HUES6 (cell line): ENCODE data around the gene OSBP2.

Experiments used
- H3K27ac ChIP-seq: 2 replicates; pipeline ENCODE4 v1.7.0; 2013; ENCODE audit warnings: low read depth, mild to moderate bottlenecking, low read length, inconsistent platforms
- H3K27me3 ChIP-seq: 2 replicates; pipeline ENCODE4 v1.6.1; 2013; ENCODE audit warnings: low read length; ENCODE audit not compliant: control insufficient read depth, insufficient read depth
- H3K36me3 ChIP-seq: 2 replicates; pipeline ENCODE4 v1.6.1; 2013; ENCODE audit warnings: low read length; ENCODE audit not compliant: control insufficient read depth, insufficient read depth
- H3K4me1 ChIP-seq: 2 replicates; pipeline ENCODE4 v1.6.1; 2013; ENCODE audit warnings: low read length; ENCODE audit not compliant: control insufficient read depth, insufficient read depth
- H3K4me3 ChIP-seq: 2 replicates; pipeline ENCODE4 v1.5.1; 2013; ENCODE audit warnings: low read depth, low read length
- H3K9ac ChIP-seq: one replicate; pipeline ENCODE4 v1.6.1; 2013; ENCODE audit warnings: mild to moderate bottlenecking, low read length
- H3K9me3 ChIP-seq: 2 replicates; pipeline ENCODE4 v1.6.1; 2013; ENCODE audit warnings: low read depth, low read length; ENCODE audit not compliant: control insufficient read depth, insufficient read depth

The OSBP2 gene

DNA sequence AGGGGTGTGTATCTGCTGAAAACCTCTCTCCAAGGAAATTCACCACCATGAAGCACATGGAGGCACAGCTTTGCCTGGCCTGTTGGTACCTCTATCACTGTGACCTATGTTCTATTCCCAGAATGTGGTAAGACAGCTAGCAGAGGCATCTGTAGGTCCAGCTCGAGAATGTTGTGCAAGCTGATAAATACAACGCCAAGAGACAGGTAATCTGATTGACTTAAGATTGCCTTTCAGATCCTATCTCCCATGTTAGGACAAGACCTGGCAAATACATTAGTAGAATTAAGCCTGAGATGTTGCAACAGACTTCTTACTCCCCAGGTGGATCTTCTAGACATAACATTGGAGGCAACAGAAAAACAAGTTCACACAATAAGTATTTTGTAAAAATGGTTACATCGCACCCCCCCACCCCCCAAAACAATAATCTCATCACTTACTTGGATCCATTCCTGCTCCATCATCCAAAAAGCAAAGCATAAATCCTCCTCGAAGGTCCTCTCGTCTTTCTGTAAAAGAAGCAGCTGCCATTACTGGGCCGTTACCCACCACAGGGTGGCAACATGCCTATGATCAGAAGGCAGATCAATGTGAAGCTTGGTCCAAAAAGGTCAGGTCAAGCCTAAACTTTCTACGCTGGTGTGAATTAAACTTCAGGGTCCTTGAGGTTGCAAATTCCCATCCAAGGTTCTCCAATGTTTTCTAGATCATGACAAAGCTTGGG, 255.4 kb downstream of the OSBP2 start:
- H3K9ac ChIP-seq, result no peak overlapping the region
- no peak overlapping the region for H3K27ac ChIP-seq
- no peak overlapping the region for H3K4me3 ChIP-seq
- H3K4me1 ChIP-seq, result no peaks in the 10 kb centered on the region; the same call in 1 of the 2 replicates
- no peaks in the 10 kb centered on the region for H3K9me3 ChIP-seq
- peaks cover 97% of the 10 kb centered on the region for H3K36me3 ChIP-seq
- H3K27me3 ChIP-seq, result no peaks in the 10 kb centered on the region

DNA sequence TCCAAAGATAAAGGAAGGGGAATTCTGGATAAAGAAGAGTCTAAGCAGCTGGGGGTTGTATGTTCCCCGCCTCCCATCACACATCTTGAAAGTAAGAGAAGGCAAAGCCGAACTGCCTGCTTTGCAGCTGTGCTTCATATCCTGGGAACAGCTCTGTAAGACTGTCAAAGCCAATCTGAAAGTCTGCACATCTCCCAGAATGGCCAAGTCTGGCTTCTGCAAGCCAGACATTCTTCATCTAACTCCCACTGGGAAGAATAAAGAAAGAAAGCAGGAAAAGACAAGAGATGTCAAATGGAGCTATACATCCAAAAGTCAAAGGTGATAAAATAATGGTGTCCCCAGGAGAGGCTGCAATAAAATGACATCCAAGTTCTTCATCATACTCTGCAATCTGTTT, 258.5 kb downstream of the OSBP2 start:
- Histone ChIP-seq H3K36me3 (peaks cover 93% of the 10 kb centered on the region), H3K27me3 (no peaks in the 10 kb centered on the region), H3K27ac (no peak overlapping the region), H3K9ac (no peak overlapping the region), H3K4me3 (no peak overlapping the region), H3K9me3 (no peaks in the 10 kb centered on the region), H3K4me1 (no peaks in the 10 kb centered on the region; the same call in 1 of the 2 replicates)

DNA sequence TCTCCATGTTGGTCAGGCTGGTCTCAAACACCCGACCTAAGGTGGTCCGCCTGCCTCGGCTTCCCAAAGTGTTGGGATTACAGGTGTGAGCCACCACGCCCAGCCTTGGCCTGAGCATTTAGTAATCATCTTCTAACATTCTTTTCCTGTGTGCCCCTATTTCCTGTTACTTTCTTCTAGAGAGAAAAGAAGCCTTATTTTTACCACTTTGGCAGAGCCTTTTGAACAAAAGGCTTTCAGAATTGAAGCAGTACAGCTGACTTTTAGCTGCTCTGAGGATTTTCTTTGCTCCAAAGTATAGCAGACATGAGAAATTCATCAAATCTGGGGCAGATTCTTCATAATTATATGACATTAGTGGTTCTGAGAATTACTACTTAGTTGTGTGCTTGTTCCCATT, 260.5 kb downstream of the OSBP2 start:
- H3K4me1 ChIP-seq, result no peaks in the 10 kb centered on the region
- H3K4me3 ChIP-seq, result no peak overlapping the region
- H3K27ac ChIP-seq, result no peak overlapping the region
- no peaks in the 10 kb centered on the region for H3K27me3 ChIP-seq
- H3K9ac ChIP-seq, result no peak overlapping the region
- peaks cover 77% of the 10 kb centered on the region for H3K36me3 ChIP-seq
- no peaks in the 10 kb centered on the region for H3K9me3 ChIP-seq
